Ascending aorta (tissue), 2 donors: ENCODE measurements around the gene CYP19A1. TPM values are rescaled to one million over a fixed set of nuclear protein-coding genes. Genes with fewer than 3 reads are reported as not detected.

Experiments used
- DNase-seq, 2 donors: peaks; one replicate each; pipeline ENCODE4 v3.0.0-alpha.2; 2019; ENCODE audit warnings: low spot score in 2 of 2
- H3K27ac ChIP-seq, 2 donors: fragments of 200-600 bp; sonication (generic); one replicate each; pipeline ENCODE4 v1.5.1; 2016 to 2017; ENCODE audit warnings: mild to moderate bottlenecking in 1 of 2
- H3K27me3 ChIP-seq: fragments of 200-600 bp; sonication (generic); one replicate; pipeline ENCODE4 v1.5.1; 2017
- H3K36me3 ChIP-seq, 2 donors: fragments of 200-600 bp; sonication (generic); one replicate each; pipeline ENCODE4 v1.5.1; 2016
- H3K4me1 ChIP-seq, 2 donors: fragments of 200-600 bp; sonication (generic); one replicate each; pipeline ENCODE4 v1.5.1; 2016 to 2017; ENCODE audit warnings: mild to moderate bottlenecking in 1 of 2
- H3K4me3 ChIP-seq, 2 donors: fragments of 200-600 bp; sonication (generic); one replicate each; pipeline ENCODE4 v1.5.1; 2016 to 2017; ENCODE audit warnings: mild to moderate bottlenecking in 1 of 2
- H3K9me3 ChIP-seq, 2 donors: fragments of 200-600 bp; sonication (generic); one replicate each; pipeline ENCODE4 v1.5.1; 2016
- CTCF ChIP-seq, 3 experiments: fragments of 200-600 bp in 2 of 3; fragments of 450-650 bp in 1 of 3; sonication (generic) in 2 of 3; IDR thresholded peaks; one replicate each; pipeline ENCODE4 v1.5.1; 2016 to 2019; ENCODE audit warnings: antibody characterized with exemption in 3 of 3, mild to moderate bottlenecking in 1 of 3, moderate library complexity in 1 of 3
- intact Hi-C: fragments of 100-400 bp; cut with DNase I; formaldehyde crosslinking; loops from one replicate; pipeline ENCODE4 v1.15.1; 2023
- total RNA-seq: library from RNA; depleted of rRNA; stranded (reverse); fragments of >200 nt; gene quantifications from one replicate; pipeline ENCODE4 v1.1.0, GENCODE V29; 2016

Gene CYP19A1
- total RNA-seq, 1 donor from 2014 or later = 95.7 TPM

- no peak for DNase-seq
- Histone ChIP-seq H3K4me3 (no peak overlapping the region), H3K27me3 (no peaks in the 10 kb centered on the region), H3K27ac (no peak overlapping the region), H3K36me3 (no peaks in the 10 kb centered on the region), H3K4me1 (peaks cover 7 to 15% of the 10 kb centered on the region in 2 donors), H3K9me3 (no peaks in the 10 kb centered on the region)
- no peak for TF ChIP-seq CTCF (IDR thresholded peaks at IDR 0.05)
- intact Hi-C loops = no loop called here
Measured at GRCh38 chr15:51185213-51186159, 152.9 kb downstream of the CYP19A1 start.

GRCh38 chr15:51184627-51185026 lies 153.8 kb downstream of the CYP19A1 start:
- no peaks in the 10 kb centered on the region for H3K36me3 ChIP-seq
- no peak overlapping the region for H3K4me3 ChIP-seq
- H3K9me3 ChIP-seq = no peaks in the 10 kb centered on the region
- H3K27ac ChIP-seq = no peak overlapping the region
- TF ChIP-seq CTCF (IDR thresholded peaks at IDR 0.05) = no peak
- DNase-seq = no peak
- intact Hi-C loops = no loop called here
- peaks cover 0 to 6% of the 10 kb centered on the region in 2 donors for H3K4me1 ChIP-seq
- H3K27me3 ChIP-seq = no peaks in the 10 kb centered on the region

- H3K4me3 ChIP-seq = no peak overlapping the region
- DNase-seq = no peak
- H3K27ac ChIP-seq = no peak overlapping the region
- intact Hi-C loops = no loop called here
- no peaks in the 10 kb centered on the region for H3K9me3 ChIP-seq
- TF ChIP-seq CTCF (IDR thresholded peaks at IDR 0.05) = no peak
- H3K4me1 ChIP-seq = no peaks in the 10 kb centered on the region
- H3K36me3 ChIP-seq = no peaks in the 10 kb centered on the region
- no peaks in the 10 kb centered on the region for H3K27me3 ChIP-seq
Measured at GRCh38 chr15:51183076-51183475, 155.3 kb downstream of the CYP19A1 start.

GRCh38 chr15:51181905-51182304 lies 156.5 kb downstream of the CYP19A1 start:
- Histone ChIP-seq H3K36me3 (no peaks in the 10 kb centered on the region), H3K27ac (no peak overlapping the region), H3K4me3 (no peak overlapping the region), H3K4me1 (no peaks in the 10 kb centered on the region), H3K9me3 (no peaks in the 10 kb centered on the region), H3K27me3 (no peaks in the 10 kb centered on the region)
- intact Hi-C loops = no loop called here
- no peak for DNase-seq
- no peak for TF ChIP-seq CTCF (IDR thresholded peaks at IDR 0.05)

GRCh38 chr15:51181221-51181620 lies 157.2 kb downstream of the CYP19A1 start:
- no peaks in the 10 kb centered on the region for H3K27me3 ChIP-seq
- no peak for DNase-seq

More at GRCh38 chr15:51181221-51181620, 157.2 kb downstream of the CYP19A1 start:
- no peaks in the 10 kb centered on the region for H3K36me3 ChIP-seq
- TF ChIP-seq CTCF (IDR thresholded peaks at IDR 0.05) = no peak
- H3K27ac ChIP-seq = no peak overlapping the region
- H3K4me1 ChIP-seq = no peaks in the 10 kb centered on the region
- no peaks in the 10 kb centered on the region for H3K9me3 ChIP-seq
- no peak overlapping the region for H3K4me3 ChIP-seq
- intact Hi-C loops = no loop called here
